ENCODE results near the gene FSIP1. TPM values are rescaled to one million over a fixed set of nuclear protein-coding genes. Genes with fewer than 3 reads are reported as not detected.

The FSIP1 gene
- total RNA-seq, 2 experiments from 2014 or later: 0.50 to 0.56 TPM

- no peak for DNase-seq
- no peaks in the 10 kb centered on the region for H3K27me3 Mint-ChIP-seq
- no peak overlapping the region for H3K4me3 Mint-ChIP-seq
- H3K4me1 Mint-ChIP-seq: peaks cover 3% of the 10 kb centered on the region
- H3K27ac Mint-ChIP-seq: no peak overlapping the region
- no peak for ATAC-seq
- CTCF ChIA-PET: interaction anchor here (1.7 kb wide), 1 partner anchor 37 kb away, joined by 5 read pairs; no protein-coding TSS in a partner anchor
- H3K36me3 Mint-ChIP-seq: no peaks in the 10 kb centered on the region
- H3K9me3 Mint-ChIP-seq (ENCODE audit: low read depth): no peaks in the 10 kb centered on the region
Observed at GRCh38 chr15:39719109-39719508, 63.5 kb downstream of the FSIP1 start.

DNA sequence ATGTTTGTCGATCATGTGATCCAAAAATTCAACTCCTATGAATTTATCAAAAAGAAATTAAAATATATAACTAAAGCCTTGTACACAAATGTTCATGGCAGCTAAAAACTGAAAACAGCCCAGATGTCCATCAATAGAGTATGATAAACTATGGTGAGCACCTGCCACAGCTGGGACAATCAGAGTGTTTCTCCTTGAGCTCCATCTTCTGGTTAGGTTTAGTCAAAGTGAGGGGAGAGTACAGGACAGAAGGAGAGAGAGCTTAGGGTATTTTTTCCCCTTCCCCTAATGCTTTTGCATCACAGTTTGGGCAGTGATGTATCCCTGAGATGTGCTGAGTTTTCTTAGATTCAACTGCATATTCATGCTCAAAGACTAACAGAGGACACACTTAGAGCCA, 65.5 kb downstream of the FSIP1 start:
- CTCF ChIA-PET: interaction anchor here (1.0 to 1.1 kb wide), 2 partner anchors 40 to 92 kb away, joined by 3 to 5 read pairs; no protein-coding TSS in a partner anchor
- Mint-ChIP-seq H3K4me3 (no peak overlapping the region), H3K4me1 (peaks cover 3% of the 10 kb centered on the region), H3K36me3 (no peaks in the 10 kb centered on the region), H3K9me3 (ENCODE audit: low read depth) (no peaks in the 10 kb centered on the region), H3K27me3 (no peaks in the 10 kb centered on the region), H3K27ac (no peak overlapping the region)
- no peak for ATAC-seq
- no peak for DNase-seq

DNA sequence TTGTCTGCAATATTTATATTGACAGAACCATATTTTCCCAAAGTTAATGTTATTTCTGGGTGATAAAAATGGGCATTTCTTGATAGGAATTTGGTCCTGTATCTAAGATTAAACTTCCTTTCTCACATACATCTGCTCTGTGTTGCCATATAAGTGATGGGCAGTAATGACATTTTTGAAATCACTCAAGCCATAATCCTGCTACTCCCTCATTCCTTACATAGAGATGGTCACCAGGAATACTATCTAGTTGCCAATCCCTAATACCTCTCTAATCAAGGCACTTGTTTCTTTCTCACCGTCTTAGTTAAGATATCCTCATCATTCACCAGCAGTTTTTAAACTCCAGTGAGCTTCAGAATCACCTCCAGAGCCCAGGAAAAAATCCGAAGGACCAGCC, 68.4 kb downstream of the FSIP1 start:
- H3K4me3 Mint-ChIP-seq: no peak overlapping the region
- H3K4me1 Mint-ChIP-seq: no peaks in the 10 kb centered on the region
- ATAC-seq (no peak), DNase-seq (no peak)
- H3K36me3 Mint-ChIP-seq: no peaks in the 10 kb centered on the region
- H3K9me3 Mint-ChIP-seq (ENCODE audit: low read depth): no peaks in the 10 kb centered on the region
- CTCF ChIA-PET: interaction anchor here (1.0 to 2.0 kb wide), 2 partner anchors 28 to 42 kb away, joined by 3 to 8 read pairs; no protein-coding TSS in a partner anchor
- no peaks in the 10 kb centered on the region for H3K27me3 Mint-ChIP-seq
- no peak overlapping the region for H3K27ac Mint-ChIP-seq

DNA sequence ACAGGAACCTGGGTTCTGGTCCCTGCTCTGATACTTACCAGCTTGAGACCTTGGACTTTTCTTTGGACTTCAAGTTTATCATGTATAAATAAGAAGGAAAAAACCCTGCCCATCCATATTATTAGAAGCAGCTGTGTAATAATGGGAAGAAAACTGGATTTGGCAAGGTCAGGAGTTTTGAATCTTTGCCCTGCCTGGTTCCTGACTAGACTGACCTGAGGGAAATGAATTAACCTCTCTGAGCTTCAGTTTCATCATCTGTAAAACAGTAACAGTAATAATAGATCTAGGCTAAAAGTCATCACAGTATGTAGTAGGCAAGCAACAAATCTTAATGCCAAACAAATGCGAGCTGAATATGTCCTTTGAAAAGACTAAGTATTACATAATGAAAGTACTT, 68.8 kb downstream of the FSIP1 start:
- DNase-seq (no peak), ATAC-seq (no peak)
- H3K27me3 Mint-ChIP-seq: no peaks in the 10 kb centered on the region
- H3K4me1 Mint-ChIP-seq: no peaks in the 10 kb centered on the region
- H3K9me3 Mint-ChIP-seq (ENCODE audit: low read depth): no peaks in the 10 kb centered on the region
- H3K27ac Mint-ChIP-seq: no peak overlapping the region
- CTCF ChIA-PET: interaction anchor here (0.7 to 2.0 kb wide), 3 partner anchors 27 to 137 kb away, joined by 3 to 8 read pairs (median 3); no protein-coding TSS in a partner anchor
- no peak overlapping the region for H3K4me3 Mint-ChIP-seq
- H3K36me3 Mint-ChIP-seq: no peaks in the 10 kb centered on the region

GRCh38 chr15:39710681-39711080, 72.0 kb downstream of the FSIP1 start:
- CTCF ChIA-PET: no interaction called here
- Mint-ChIP-seq H3K36me3 (no peaks in the 10 kb centered on the region), H3K4me3 (no peak overlapping the region), H3K27ac (no peak overlapping the region), H3K4me1 (no peaks in the 10 kb centered on the region), H3K27me3 (no peaks in the 10 kb centered on the region), H3K9me3 (ENCODE audit: low read depth) (no peaks in the 10 kb centered on the region)
- no peak for ATAC-seq
- no peak for DNase-seq

- Mint-ChIP-seq H3K9me3 (ENCODE audit: low read depth) (no peaks in the 10 kb centered on the region), H3K4me3 (no peak overlapping the region), H3K27ac (no peak overlapping the region), H3K36me3 (no peaks in the 10 kb centered on the region), H3K4me1 (no peaks in the 10 kb centered on the region), H3K27me3 (no peaks in the 10 kb centered on the region)
- ATAC-seq (no peak), DNase-seq (no peak)
- CTCF ChIA-PET: no interaction called here
Observed at GRCh38 chr15:39709941-39710340, 72.7 kb downstream of the FSIP1 start.

- no peaks in the 10 kb centered on the region for H3K27me3 Mint-ChIP-seq
- H3K4me1 Mint-ChIP-seq: no peaks in the 10 kb centered on the region
- ATAC-seq (no peak), DNase-seq (no peak)
- H3K27ac Mint-ChIP-seq: no peak overlapping the region
- no peaks in the 10 kb centered on the region for H3K9me3 Mint-ChIP-seq (ENCODE audit: low read depth)
- CTCF ChIA-PET: interaction anchor here (1.0 kb wide), 1 partner anchor 21 kb away, joined by 5 read pairs; no protein-coding TSS in a partner anchor
- no peaks in the 10 kb centered on the region for H3K36me3 Mint-ChIP-seq
- no peak overlapping the region for H3K4me3 Mint-ChIP-seq
Observed at GRCh38 chr15:39706206-39706605, 76.4 kb downstream of the FSIP1 start.

DNA sequence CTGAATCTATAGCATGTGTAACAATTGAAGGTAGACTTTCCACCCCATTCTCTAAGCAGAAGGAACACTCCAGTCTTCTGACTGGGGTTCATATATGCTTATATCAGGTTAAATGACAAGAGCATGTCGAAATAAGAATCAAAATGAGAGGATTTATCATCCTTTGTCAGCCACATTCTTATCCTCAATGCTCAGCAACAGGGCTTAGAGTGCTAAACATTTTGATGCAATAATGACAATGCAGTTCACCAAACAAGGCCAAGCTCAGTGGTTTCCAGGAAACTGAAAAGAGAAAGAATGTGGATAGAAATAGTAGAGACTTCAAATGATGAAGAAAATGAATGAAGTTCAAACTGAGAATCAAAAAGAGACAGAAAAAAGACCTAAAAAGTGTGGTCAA, 78.0 kb downstream of the FSIP1 start:
- ATAC-seq: no peak
- Mint-ChIP-seq H3K4me3 (no peak overlapping the region), H3K36me3 (no peaks in the 10 kb centered on the region), H3K9me3 (ENCODE audit: low read depth) (no peaks in the 10 kb centered on the region), H3K27ac (no peak overlapping the region), H3K4me1 (no peaks in the 10 kb centered on the region), H3K27me3 (no peaks in the 10 kb centered on the region)
- CTCF ChIA-PET: no interaction called here
- DNase-seq: no peak

DNA sequence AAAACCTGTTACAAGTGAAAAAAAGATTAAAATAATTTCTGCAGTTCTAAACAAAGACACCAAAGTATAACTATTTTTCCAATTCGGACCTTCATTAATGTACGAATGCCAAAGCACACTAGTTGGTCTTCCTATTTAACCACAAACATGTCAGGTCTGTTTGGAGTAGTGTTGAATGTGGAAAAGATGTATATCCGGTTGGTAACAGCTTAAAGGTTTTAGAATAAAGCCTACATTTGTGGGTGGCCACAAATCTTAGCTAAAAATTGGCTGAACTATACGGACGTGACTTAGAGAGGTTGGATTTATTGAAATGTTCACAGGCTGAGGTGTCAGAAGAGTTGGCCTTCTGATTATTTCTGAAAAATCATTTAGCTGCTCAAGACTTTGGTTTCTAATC, 78.4 kb downstream of the FSIP1 start:
- Mint-ChIP-seq H3K27ac (no peak overlapping the region), H3K4me3 (no peak overlapping the region), H3K27me3 (no peaks in the 10 kb centered on the region), H3K4me1 (no peaks in the 10 kb centered on the region), H3K36me3 (no peaks in the 10 kb centered on the region), H3K9me3 (ENCODE audit: low read depth) (no peaks in the 10 kb centered on the region)
- CTCF ChIA-PET: no interaction called here
- DNase-seq (no peak), ATAC-seq (no peak)

- Mint-ChIP-seq H3K27ac (no peak overlapping the region), H3K27me3 (peaks cover 3% of the 10 kb centered on the region), H3K4me3 (no peak overlapping the region), H3K36me3 (no peaks in the 10 kb centered on the region), H3K4me1 (no peaks in the 10 kb centered on the region), H3K9me3 (ENCODE audit: low read depth) (no peaks in the 10 kb centered on the region)
- DNase-seq: no peak
- CTCF ChIA-PET: interaction anchor here (1.1 kb wide), 1 partner anchor 16 kb away, joined by 3 read pairs; no protein-coding TSS in a partner anchor
- no peak for ATAC-seq
Observed at GRCh38 chr15:39701988-39702387, 80.7 kb downstream of the FSIP1 start.

- H3K27me3 Mint-ChIP-seq: peaks cover 3% of the 10 kb centered on the region
- H3K4me1 Mint-ChIP-seq: no peaks in the 10 kb centered on the region
- no peaks in the 10 kb centered on the region for H3K36me3 Mint-ChIP-seq
- CTCF ChIA-PET: interaction anchor here (1.0 kb wide), 1 partner anchor 57 kb away, joined by 7 read pairs; no protein-coding TSS in a partner anchor
- DNase-seq (no peak), ATAC-seq (no peak)
- no peaks in the 10 kb centered on the region for H3K9me3 Mint-ChIP-seq (ENCODE audit: low read depth)
- H3K27ac Mint-ChIP-seq: no peak overlapping the region
- H3K4me3 Mint-ChIP-seq: no peak overlapping the region
Observed at GRCh38 chr15:39700375-39700700, 82.3 kb downstream of the FSIP1 start.

DNA sequence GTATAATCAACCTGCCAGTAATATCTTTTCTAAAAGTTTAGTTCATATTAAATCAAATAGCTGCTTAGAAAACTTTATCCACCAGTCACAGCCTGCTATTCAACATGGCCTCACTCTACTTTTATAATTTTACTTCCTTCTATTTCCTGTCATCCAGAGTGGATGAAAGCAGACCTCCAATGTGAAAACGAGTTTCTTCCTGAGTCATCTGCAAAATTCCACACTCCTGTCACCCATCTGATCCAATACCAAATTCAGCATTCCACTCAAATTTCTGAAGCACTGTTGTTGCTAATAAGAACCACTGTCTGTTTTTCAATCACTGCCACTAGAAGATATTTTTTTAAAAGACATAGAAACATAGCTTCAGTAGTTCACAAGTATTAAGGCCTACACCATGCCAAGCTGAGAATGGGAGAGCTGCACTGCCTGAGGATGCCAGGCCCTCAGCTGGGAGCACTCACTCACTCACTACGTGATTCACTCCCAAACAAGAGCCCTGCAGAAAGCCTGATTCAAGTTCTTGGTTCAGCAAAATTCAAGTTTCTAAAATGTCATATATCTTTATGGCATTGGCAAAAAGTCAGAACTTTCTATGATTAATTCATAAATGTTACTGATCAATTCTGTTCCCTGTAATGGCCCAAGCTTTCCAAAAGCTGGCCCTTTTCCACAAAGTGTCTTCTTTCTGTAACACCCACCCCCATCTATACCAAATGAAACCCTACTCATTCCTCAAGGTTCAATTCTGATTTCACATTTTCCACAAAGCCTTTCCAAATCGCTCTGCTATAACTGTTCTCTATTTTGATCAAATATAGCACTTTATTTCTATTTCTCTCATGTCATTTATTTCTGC, 82.9 kb downstream of the FSIP1 start:
- no peak overlapping the region for H3K4me3 Mint-ChIP-seq
- ATAC-seq (no peak), DNase-seq (no peak)
- H3K9me3 Mint-ChIP-seq (ENCODE audit: low read depth): no peaks in the 10 kb centered on the region
- H3K27ac Mint-ChIP-seq: no peak overlapping the region
- H3K27me3 Mint-ChIP-seq: peaks cover 3% of the 10 kb centered on the region
- H3K36me3 Mint-ChIP-seq: no peaks in the 10 kb centered on the region
- no peaks in the 10 kb centered on the region for H3K4me1 Mint-ChIP-seq
- CTCF ChIA-PET: interaction anchor here (1.0 kb wide), 1 partner anchor 58 kb away, joined by 7 read pairs; no protein-coding TSS in a partner anchor

GRCh38 chr15:39698444-39699390, 83.9 kb downstream of the FSIP1 start:
- no peaks in the 10 kb centered on the region for H3K9me3 Mint-ChIP-seq (ENCODE audit: low read depth)
- no peak for DNase-seq
- no peaks in the 10 kb centered on the region for H3K4me1 Mint-ChIP-seq
- peaks cover 3% of the 10 kb centered on the region for H3K27me3 Mint-ChIP-seq
- H3K27ac Mint-ChIP-seq: no peak overlapping the region
- no peak for ATAC-seq
- no peaks in the 10 kb centered on the region for H3K36me3 Mint-ChIP-seq
- CTCF ChIA-PET: no interaction called here
- no peak overlapping the region for H3K4me3 Mint-ChIP-seq
